ENCODE measurements around the gene RASL12. TPM values are rescaled to one million over a fixed set of nuclear protein-coding genes. Genes with fewer than 3 reads are reported as not detected.
"Not testable (repeated sequence)": the region's sequence is repeated elsewhere in the genome, so short reads cannot be mapped to it uniquely, and the experiment has no call there.

The RASL12 gene
- total RNA-seq, 2 donors from 2014 or later: not detected

DNA sequence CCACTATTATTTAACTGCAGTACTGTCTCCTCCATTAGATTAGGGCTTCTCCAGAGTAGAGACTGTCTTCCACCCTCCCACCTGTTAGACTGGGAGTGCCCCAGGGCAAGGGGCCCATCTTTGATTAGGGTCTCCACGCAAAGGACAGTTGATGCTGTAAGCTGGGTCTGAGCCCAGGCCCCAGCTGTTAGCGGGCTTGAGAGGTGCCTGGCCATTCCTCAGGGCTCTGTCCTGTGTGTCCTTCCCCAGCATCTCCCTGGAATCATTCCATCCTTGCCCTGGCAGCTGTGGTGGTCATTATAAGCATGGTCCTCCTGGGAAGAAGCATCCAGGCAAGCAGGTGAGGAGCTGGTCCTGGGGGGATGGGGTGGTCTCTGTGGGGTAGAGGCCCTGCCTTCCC lies 16.5 kb downstream of the RASL12 start:
- DNase-seq (ENCODE audit: low spot score in 2 of 2) (no peak), ATAC-seq (no peak)
- H3K9me3 Mint-ChIP-seq: no peaks in the 10 kb centered on the region
- peak overlapping the region in 1 of 2 donors; percentile 13 for H3K27ac Mint-ChIP-seq
- no peaks in the 10 kb centered on the region for H3K36me3 Mint-ChIP-seq

GRCh38 chr15:65050270-65050669 lies 17.5 kb downstream of the RASL12 start:
- Mint-ChIP-seq H3K9me3 (no peaks in the 10 kb centered on the region), H3K27ac (no peak overlapping the region), H3K36me3 (no peaks in the 10 kb centered on the region)
- DNase-seq (ENCODE audit: low spot score in 2 of 2): no peak
- no peak for ATAC-seq

DNA sequence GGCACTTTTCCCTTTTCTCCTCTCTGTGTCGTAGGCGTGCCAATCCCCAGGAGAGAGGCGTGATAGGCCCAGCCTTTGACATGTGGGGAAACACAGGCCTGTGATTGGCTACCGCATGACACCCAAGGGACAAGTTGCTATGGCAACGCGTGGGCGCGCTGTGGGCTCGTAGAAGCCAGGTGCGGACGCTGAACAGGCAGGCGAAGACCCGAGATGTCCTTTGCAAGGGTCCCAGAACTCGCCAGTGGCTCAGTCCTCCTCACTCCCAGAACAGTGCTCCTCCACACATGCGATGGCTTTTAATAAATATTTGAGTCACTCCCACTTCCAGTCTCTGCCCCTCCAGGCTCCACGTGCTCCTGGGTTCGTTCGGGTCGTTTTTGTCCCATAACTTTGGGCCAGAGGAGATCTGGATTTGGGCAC lies 18.4 kb downstream of the RASL12 start:
- no peaks in the 10 kb centered on the region for H3K36me3 Mint-ChIP-seq
- no peaks in the 10 kb centered on the region for H3K9me3 Mint-ChIP-seq
- H3K27ac Mint-ChIP-seq: no peak overlapping the region
- peak; percentile 82 to 86 for DNase-seq (ENCODE audit: low spot score in 2 of 2)
- peak; percentile 98 to 99 for ATAC-seq

GRCh38 chr15:65048241-65048640 lies 19.6 kb downstream of the RASL12 start:
- H3K36me3 Mint-ChIP-seq: no peaks in the 10 kb centered on the region
- H3K27ac Mint-ChIP-seq: no peak overlapping the region
- DNase-seq (ENCODE audit: low spot score in 2 of 2) (no peak), ATAC-seq (no peak)
- H3K9me3 Mint-ChIP-seq: no peaks in the 10 kb centered on the region

DNA sequence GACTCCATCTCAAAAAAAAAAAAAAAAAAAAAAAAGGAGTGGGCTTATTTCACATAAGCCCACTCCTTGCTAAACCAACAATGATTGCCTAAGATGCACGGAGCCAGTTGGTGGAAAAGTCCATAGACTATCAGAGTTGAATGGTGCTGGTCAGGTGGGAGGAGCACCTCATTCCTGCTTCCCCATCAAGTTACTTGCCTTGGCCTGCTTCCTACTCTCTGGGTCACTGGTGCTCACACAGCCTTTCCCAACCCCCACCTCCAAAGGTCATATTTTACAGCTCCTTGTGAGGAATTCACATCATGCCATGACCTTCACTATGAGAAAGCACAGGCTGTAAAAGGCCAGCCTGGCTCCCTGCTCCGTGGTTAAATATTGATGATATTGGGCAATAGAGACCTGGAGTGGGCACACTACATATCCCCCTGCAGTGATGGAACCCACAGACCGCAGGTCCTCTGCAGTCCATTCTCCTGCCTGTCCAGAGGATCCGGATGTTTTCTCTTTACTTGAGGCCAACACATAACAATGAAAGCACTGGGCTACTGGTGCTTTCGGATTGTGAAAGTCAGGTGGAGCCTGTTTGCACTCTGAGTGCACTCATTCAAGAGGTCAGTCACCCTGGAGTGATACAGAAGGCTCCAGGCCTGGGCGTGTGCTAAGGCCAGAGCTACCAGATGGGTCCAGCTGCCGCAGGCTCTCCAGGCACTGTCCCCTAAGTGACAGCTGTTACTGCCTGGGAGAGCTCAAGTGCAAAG lies 22.9 kb downstream of the RASL12 start, which contains the start of gene SLC51B:
SLC51B (plus strand) TSS at position 664 of the 758 bp plus-strand sequence. CDS start 4,618 bp downstream, outside the sequence.
- H3K9me3 Mint-ChIP-seq: no peaks in the 10 kb centered on the region
- no peaks in the 10 kb centered on the region for H3K36me3 Mint-ChIP-seq
- H3K27ac Mint-ChIP-seq: peak within 1 kb of the TSS in 1 of 2 donors; percentile 4
- DNase-seq (ENCODE audit: low spot score in 2 of 2) (no peak), ATAC-seq (no peak)

- ATAC-seq: peak; percentile 69 to 82
- not testable (repeated sequence) for H3K36me3 Mint-ChIP-seq; DNase-seq (ENCODE audit: low spot score in 2 of 2); H3K9me3 Mint-ChIP-seq
- peak overlapping the region in 1 of 2 donors; percentile 4 for H3K27ac Mint-ChIP-seq
Observed at GRCh38 chr15:65044218-65044617, 23.6 kb downstream of the RASL12 start.

GRCh38 chr15:65042776-65043327 lies 24.9 kb downstream of the RASL12 start:
- Mint-ChIP-seq H3K27ac (peak overlapping the region in 1 of 2 donors; percentile 50), H3K36me3 (no peaks in the 10 kb centered on the region), H3K9me3 (no peaks in the 10 kb centered on the region)
- ATAC-seq (no peak), DNase-seq (ENCODE audit: low spot score in 2 of 2) (no peak)

- Mint-ChIP-seq H3K9me3 (no peaks in the 10 kb centered on the region), H3K27ac (no peak overlapping the region), H3K36me3 (no peaks in the 10 kb centered on the region)
- no peak for DNase-seq (ENCODE audit: low spot score in 2 of 2)
- no peak for ATAC-seq
Observed at GRCh38 chr15:65041787-65042186, 26.0 kb downstream of the RASL12 start.

DNA sequence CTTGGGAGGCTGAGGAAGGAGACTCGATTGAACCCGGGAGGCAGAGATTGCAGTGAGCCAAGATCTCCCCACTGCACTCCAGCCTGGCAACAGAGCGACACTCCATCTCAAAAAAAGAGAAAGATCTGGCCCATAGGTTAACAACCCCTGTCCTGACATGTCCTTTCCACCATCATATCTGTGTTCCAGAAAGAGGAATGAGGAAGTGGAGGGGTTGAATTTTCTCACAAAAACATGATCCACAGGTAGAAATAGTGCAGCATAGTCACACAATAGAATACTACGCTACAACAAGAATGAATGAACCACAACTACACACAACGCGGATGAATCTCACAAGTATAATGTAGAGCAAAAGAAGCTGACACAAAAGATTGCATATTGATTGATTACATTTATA lies 27.3 kb downstream of the RASL12 start:
- DNase-seq (ENCODE audit: low spot score in 2 of 2) (no peak), ATAC-seq (no peak)
- no peaks in the 10 kb centered on the region for H3K9me3 Mint-ChIP-seq
- no peaks in the 10 kb centered on the region for H3K36me3 Mint-ChIP-seq
- H3K27ac Mint-ChIP-seq: no peak overlapping the region

GRCh38 chr15:65038836-65039235 lies 29.0 kb downstream of the RASL12 start:
- Mint-ChIP-seq H3K36me3 (no peaks in the 10 kb centered on the region), H3K27ac (no peak overlapping the region), H3K9me3 (no peaks in the 10 kb centered on the region)
- no peak for ATAC-seq
- DNase-seq (ENCODE audit: low spot score in 2 of 2): no peak

DNA sequence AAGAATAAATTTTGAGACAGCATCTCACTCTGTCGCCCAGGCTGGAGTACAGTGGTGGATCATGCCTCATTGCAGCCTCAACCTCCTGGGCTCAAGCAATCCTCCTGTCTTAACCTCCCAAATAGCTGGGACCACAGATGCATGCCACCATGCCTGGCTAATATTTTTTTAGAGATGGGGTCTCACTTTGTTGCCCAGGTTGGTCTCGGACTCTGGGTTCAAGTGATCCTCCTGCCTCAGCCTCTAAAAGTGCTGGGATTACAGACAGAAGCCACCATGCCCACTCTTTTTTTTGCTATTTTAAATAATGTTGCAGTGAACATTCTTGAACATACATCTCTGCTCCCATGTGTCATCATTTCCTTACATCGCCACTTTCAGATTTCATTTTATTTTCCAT lies 29.4 kb downstream of the RASL12 start:
- H3K27ac Mint-ChIP-seq: no peak overlapping the region
- DNase-seq (ENCODE audit: low spot score in 2 of 2) (no peak), ATAC-seq (no peak)
- H3K9me3 Mint-ChIP-seq: no peaks in the 10 kb centered on the region
- no peaks in the 10 kb centered on the region for H3K36me3 Mint-ChIP-seq

GRCh38 chr15:65037309-65037708 lies 30.5 kb downstream of the RASL12 start:
- ATAC-seq (no peak), DNase-seq (ENCODE audit: low spot score in 2 of 2) (no peak)
- H3K36me3 Mint-ChIP-seq: no peaks in the 10 kb centered on the region
- H3K27ac Mint-ChIP-seq: no peak overlapping the region
- no peaks in the 10 kb centered on the region for H3K9me3 Mint-ChIP-seq

GRCh38 chr15:65034719-65035118 lies 33.1 kb downstream of the RASL12 start:
- H3K36me3 Mint-ChIP-seq: no peaks in the 10 kb centered on the region
- DNase-seq (ENCODE audit: low spot score in 2 of 2): no peak

DNA sequence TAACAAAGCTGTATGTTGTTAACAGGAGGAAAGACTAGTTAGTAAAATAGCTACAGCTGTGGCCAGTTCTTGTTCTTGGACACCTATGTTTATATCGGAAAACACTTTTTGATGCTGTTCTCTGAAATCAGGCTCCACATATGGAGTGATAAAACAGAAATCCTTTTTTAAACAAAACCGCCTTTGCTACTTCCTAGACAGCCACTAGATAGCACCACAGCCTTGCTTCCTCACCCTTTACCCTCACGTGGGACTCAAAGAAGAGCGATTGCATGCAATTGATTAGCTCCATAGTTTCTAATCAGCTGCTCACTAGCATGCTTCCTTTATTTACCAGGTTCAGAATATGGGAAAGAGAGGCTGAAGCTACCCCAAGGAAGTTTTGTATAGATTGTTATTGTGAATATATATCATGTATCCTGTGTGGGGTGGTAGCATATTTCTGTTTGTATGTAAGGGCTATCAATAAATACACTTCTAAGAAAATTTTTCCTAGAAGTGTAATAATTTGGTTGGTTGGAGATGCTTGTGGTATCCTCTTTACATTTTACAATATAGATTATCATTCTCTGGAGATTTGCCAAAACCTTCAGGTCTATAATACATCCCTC lies 34.0 kb downstream of the RASL12 start:
- DNase-seq (ENCODE audit: low spot score in 2 of 2) (no peak), ATAC-seq (peak in 1 of 2 donors; percentile 36)
- Mint-ChIP-seq H3K9me3 (no peaks in the 10 kb centered on the region), H3K36me3 (no peaks in the 10 kb centered on the region), H3K27ac (no peak overlapping the region)

More at GRCh38 chr15:65034719-65035118, 33.1 kb downstream of the RASL12 start:
- ATAC-seq: no peak
- H3K9me3 Mint-ChIP-seq: no peaks in the 10 kb centered on the region
- H3K27ac Mint-ChIP-seq: no peak overlapping the region

DNA sequence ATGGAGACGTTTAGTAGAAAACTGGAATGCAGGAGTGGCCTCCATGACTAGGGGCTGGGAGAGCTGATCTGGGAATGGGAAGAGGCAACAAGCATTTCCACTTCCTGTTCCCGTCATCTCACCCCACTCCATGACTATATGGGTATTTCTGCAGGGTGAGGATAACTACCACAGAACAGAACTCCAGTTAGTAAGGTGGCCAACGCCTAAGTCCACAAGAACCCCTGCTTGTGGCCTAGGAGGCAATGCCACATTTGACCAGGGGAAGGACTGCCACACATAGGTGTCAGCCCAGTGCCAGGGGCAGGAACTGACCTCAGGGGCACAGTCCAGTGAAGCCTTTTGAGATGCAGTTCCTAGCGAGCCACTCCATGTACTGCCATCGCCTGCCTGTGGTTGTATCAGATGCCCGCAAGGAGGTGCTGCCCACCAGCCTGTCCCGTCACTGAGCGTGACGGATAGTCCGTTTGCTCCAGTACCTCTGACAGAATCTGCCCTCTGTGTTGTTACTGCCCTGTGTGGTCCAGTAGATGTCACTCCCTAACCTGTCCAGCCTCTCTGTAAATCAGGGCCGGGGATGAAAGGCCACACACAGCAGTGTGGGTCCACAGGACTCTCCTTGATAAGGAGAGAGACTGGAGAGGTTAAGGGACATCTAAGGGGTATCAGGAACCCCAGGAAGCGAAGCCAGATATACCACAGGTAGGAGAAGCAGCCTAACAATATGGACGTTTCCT lies 34.8 kb downstream of the RASL12 start:
- Mint-ChIP-seq H3K36me3 (peaks cover 6% of the 10 kb centered on the region in 2 donors), H3K9me3 (no peaks in the 10 kb centered on the region), H3K27ac (no peak overlapping the region)
- DNase-seq (ENCODE audit: low spot score in 2 of 2) (peak in 1 of 2 donors; percentile 48), ATAC-seq (peak; percentile 35 to 66)

GRCh38 chr15:65029736-65030208 lies 38.0 kb downstream of the RASL12 start:
- DNase-seq (ENCODE audit: low spot score in 2 of 2): no peak
- H3K9me3 Mint-ChIP-seq: no peaks in the 10 kb centered on the region
- peaks cover 7 to 8% of the 10 kb centered on the region in 2 donors for H3K36me3 Mint-ChIP-seq
- ATAC-seq: peak in 1 of 2 donors; percentile 14
- H3K27ac Mint-ChIP-seq: no peak overlapping the region
